ENCODE measurements around the gene HGFAC.
"Not testable (repeated sequence)": the region's sequence is repeated elsewhere in the genome, so short reads cannot be mapped to it uniquely, and the experiment has no call there.

HGFAC gene

DNA sequence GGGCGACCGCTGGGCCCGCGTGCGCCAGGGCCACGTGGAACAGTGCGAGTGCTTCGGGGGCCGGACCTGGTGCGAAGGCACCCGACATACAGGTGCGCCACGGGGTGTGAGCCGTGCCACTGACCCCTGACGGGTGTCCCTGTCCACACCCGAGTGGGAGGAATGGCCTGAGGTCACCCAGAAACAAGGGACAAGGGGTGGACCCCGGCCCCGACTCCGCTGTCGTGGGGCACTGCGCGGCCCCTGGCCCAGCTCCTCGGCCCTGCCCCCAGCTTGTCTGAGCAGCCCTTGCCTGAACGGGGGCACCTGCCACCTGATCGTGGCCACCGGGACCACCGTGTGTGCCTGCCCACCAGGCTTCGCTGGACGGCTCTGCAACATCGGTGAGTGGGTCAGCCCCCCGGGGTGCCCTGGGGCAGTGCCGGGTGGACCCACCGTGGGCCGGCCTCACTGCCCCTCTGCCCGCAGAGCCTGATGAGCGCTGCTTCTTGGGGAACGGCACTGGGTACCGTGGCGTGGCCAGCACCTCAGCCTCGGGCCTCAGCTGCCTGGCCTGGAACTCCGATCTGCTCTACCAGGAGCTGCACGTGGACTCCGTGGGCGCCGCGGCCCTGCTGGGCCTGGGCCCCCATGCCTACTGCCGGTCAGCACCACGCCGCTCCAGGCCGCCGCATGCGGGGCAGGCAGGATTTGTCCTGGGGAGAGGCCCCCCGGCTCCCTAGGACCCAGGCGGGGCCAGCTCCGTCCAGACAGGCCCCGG, 2.8 kb downstream of the HGFAC start:
- DNase-seq, result no peak

GRCh38 chr4:3445111-3445820, 3.5 kb downstream of the HGFAC start:
- DNase-seq, result no peak

DNA sequence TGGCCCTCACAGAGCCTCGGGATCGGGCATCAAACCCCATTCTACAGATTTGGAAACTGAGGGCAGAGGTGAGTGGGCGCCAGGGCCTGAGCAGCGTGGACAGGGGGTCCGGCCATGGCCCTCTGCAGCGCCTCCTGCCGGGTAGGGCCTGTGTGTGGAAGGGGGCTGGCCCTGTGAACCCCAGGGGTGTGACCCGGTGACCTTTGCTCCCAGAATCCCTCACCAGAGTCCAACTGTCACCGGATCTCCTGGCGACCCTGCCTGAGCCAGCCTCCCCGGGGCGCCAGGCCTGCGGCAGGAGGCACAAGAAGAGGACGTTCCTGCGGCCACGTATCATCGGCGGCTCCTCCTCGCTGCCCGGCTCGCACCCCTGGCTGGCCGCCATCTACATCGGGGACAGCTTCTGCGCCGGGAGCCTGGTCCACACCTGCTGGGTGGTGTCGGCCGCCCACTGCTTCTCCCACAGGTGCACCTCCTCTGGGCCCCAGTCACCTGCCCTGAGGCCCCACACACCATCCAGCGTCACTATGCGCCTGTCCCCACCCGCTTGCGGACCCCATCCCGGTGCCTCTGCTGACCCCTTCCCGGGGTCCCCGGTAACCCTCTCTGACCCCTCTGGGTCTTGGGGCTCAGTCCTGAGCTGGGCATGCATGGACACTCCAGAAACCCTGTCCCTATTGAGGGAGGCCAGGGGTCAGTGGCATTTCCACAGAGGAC, 4.2 kb downstream of the HGFAC start:
- no peak for DNase-seq

DNA sequence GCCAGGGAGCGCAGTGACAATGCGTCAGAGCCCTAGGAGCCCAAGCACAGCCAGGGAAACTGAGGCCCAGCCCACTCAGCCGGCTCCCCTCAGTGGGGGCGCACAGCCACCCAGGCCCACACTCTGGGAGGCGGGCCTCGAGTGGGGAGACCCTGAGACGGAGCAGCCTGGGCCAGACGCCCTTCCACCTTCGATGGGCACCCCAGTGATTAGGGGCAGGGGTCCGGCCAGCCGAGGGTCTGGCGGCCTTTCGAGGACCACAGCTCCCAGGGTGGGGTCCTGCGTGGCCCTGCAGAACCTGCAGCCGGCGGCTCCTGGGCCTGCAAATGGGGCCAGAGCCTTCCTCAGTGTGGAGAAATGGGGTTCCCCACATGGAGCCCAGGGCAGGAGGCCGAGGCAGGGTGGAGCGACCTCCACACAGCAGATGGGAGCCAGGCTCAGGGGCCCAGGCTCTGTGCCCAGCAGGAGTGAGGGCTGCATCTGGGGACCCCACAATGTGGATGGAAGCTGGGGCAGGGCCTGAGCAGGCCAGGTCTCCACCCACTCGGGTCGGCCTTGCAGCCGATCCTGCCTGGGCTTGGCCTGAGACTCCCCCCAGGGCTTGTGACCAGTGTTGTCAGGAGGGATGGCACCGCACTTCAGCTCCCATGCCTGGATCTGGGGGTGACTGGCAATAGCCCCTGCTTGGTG, 5.0 kb downstream of the HGFAC start:
- no peak for DNase-seq

DNA sequence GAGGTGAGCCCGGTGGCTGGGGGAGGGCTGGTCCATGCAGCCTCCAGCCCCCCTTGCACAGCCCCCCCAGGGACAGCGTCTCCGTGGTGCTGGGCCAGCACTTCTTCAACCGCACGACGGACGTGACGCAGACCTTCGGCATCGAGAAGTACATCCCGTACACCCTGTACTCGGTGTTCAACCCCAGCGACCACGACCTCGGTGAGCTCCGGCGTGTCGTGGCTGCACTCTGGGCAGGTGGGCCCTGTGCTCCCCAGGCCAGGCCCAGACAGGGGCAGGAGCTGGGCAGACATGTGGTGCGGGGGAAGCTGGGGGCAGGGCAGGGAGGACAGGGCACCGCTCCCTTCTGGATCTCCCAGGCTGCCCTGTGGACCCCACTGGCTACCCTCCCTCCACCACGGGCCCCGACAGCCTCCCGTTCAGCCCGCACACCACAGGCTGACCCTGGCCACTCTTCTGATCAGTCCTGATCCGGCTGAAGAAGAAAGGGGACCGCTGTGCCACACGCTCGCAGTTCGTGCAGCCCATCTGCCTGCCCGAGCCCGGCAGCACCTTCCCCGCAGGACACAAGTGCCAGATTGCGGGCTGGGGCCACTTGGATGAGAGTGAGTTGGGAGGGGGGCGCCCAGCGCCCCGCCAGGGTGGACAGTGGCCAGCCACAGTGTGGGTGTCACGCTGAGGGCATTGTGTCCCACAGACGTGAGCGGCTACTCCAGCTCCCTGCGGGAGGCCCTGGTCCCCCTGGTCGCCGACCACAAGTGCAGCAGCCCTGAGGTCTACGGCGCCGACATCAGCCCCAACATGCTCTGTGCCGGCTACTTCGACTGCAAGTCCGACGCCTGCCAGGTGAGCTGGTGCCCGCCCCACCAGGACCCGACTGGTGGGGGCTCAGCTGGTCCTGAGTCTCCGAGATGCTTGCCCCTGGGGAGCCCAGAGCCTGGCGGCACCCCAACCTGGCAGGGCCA, 5.9 kb downstream of the HGFAC start:
- no peak for DNase-seq

GRCh38 chr4:3449047-3449573, 7.3 kb downstream of the HGFAC start:
- no peak for DNase-seq

DNA sequence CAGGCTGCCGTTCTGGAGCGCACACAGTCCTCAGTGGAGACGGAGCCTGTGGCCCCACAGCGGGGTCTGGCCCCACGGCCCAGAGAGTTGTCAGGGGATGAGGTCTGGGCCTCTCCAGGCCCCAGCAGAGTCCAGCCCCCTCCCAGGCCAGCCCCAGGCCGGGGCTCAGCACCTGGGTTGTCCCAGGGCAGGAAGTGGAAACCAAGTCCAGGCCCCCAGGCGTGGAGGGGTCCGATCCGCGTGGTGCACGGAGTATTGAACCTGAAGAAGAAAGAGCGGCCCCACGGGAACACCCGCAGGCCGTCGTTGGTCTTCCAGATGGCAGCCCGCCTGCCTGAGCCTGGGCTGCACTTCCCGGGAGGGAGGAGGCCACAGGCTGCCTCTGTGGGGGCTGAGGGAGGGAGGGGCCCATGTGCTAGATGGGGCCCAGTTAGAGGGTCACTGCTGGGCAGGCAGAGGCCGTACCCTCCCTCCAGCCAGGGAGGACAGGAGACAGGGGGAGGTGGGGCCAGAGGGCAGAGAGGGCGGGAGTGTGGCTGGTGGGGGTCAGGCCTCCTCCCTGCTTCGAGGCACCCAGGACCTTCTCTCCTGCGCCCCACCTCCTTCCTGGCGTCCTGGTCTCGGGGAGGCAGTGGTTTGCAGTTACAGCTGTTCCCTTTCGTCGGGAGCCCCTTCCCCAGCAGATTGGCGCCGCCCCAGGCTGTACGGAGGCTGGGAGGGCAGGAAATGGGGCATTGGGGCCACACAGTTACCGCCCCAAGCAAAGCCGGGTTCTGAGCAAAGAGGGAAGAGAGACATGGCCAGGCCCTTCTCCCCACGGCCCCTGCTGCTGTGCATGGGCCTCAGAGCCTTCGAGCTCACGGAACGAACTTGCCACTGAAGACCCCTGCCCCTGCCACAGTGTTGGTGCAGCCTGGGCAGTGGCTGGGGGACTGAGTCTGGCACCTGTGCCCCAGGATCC, 8.1 kb downstream of the HGFAC start:
- no peak for DNase-seq

GRCh38 chr4:3450643-3451042, 8.9 kb downstream of the HGFAC start:
- DNase-seq, result no peak

GRCh38 chr4:3451956-3452355, 10.2 kb downstream of the HGFAC start:
- DNase-seq, result no peak

DNA sequence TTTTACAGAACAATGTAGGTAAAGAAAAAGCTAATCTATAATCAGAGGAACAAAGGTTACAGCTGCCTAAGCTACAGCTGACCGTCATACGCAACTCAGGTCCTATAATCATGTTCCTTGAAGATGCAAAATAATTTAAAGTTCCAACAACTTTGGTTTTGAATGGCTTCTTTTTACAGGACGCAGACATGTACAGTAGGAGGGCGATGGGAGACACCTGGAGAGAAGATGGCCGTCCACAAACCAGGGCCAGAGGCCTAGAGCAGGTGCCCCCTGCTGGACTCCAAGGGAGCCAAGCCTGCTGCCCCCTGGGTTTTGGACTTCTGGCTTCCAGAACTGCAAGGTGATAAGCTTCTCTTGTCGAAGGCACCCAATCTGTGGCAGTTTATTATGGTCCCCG, 10.6 kb downstream of the HGFAC start:
- no peak for DNase-seq

DNA sequence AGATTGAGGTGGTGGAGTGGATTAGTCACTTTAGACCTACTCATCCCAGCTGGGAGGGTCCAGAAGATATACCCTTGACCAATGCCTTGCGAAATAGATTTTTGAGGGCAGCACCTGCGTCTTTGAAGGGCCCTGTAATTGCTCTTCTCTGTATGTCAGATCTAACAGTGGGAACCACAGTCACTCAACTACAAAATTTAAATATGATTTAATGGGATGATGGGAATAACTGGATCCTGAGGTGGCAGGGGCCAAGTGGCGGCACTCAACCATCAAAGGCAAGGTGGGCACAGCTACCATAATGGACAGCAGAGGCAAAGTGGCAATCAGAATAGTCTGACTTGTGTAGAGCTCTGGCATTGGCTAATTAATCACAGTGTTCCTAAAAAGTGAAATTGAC, 13.8 kb downstream of the HGFAC start:
- not testable (repeated sequence) for DNase-seq

GRCh38 chr4:3458371-3458770, 16.6 kb downstream of the HGFAC start:
- DNase-seq, result no peak

DNA sequence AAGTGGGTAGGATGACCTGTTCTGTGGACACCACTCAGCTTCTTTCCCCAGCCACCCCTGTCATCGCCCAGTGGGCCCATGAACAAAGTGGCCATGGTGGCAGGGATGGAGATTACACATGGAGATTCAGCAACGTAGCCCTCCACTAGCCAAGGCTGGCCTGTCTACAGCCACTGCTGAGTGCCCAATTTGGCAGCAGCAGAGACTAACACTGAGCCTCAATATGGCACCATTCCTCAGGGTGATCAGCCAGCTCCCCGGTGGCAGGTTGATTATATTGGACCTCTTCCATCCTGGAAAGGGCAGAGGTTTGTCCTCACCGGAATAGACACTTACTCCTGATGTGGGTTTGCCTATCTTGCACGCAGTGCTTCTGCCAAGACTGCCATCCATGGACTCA, 17.4 kb downstream of the HGFAC start:
- not testable (repeated sequence) for DNase-seq

DNA sequence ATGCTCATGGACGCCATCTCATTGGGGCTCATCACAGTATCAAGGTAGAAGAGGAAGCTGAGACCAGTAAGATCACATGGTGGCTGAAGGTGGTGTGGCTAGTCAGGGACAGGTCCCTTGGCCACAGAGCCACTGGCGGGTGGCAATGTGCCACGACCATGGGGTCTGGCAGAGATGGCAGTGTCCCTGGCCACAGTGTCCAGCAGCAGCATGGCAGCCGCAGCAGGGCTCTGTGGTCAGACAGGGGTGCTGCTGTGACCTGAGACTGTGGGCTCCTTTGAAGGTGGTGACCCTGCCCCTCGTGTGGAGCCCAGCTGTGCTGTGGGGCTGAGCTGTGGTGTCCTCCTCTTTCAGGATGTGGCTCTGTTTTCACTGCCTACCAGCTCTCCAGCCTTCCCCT, 19.2 kb downstream of the HGFAC start:
- no peak for DNase-seq

- DNase-seq, result no peak
Measured at GRCh38 chr4:3461515-3462291, 19.9 kb downstream of the HGFAC start.

- DNase-seq, result no peak
Measured at GRCh38 chr4:3462321-3462789, 20.6 kb downstream of the HGFAC start.

DNA sequence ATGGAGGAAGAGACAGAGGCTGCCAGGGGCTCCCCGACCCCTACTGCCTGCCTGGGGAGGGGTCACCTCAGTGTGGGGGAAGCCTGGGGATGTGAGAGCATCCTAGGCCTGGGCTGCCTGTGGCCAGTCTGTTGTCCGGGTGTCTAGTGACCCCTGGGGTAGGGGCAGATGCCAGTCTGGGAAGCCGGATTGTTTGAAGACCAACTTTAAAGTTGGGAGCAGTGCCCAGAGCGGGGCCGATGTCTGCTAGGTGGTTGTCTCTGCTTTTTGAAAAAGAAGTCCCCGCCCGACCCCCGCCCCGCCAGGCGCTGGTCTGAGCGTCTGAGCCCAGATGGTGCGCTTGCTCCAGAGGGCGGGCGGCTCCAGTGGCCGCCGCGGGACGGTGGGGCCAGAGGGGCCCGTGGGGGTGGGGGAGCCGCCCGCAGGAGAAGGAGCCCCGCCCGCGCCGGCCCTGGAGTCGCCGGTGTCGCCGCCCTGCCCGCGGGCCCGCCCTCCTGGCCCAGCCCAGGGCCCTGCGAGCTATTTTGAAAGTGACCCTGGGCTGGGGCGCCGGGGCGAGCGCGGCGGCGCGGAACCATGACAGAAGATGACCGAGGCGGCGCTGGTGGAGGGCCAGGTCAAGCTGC, 21.1 kb downstream of the HGFAC start, which contains the start of gene DOK7:
DOK7 (plus strand) TSS at position 517 of the 626 bp plus-strand sequence; CDS start at position 587, 70 bp downstream.
- DNase-seq, result no peak

DNA sequence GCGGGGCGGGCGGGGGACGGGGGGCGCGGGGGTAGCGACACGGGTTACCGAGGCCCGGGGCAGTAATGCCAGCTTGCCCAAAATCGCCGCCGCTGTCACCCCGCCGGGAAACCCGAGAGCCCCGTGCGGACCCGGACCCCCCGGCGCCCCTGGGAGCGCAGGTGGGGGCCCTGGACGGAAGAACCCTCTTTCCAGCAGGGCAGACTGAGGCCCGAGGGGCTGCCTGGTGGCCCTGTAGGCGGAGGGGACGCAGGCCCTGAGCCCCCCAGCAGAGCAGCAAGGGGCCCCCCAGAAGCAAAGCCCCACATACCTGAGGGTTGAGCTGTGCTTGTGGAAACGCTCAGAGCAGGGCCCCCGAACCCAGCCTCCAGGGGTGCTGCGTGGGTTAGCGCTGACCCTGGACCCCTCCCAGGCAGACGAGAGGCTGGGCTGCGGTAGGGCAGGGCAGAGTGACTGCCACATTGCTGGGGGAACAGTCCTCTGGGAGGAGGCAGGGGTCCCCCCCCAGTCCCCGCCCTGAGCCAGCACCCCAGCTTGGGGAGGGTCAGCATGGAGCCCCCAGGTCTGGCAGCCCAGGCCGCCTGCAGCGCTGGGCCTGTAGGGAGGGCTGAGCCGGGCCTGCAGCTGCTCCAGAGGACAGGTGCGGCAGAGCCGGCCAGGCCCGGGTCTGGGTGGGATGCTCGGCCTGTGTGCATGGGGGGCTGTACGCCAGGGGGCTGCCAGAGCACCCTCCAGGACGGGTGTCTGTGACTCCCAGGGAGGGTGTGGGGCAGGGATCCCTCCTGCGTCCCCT, 22.0 kb downstream of the HGFAC start:
- no peak for DNase-seq

Data from NK-92 treated with Interleukin-12 subunit alpha and Interleukin-12 subunit beta, amount 100 ng/mL, for 24 hours (cell line).